Neural cell (in vitro differentiated cells): ENCODE data around the gene HSPB2. TPM values are rescaled to one million over a fixed set of nuclear protein-coding genes. Genes with fewer than 3 reads are reported as not detected.

Experiments
- H2AFZ ChIP-seq: fragments of 200-600, 300-800 bp; sonication (generic), shearing (Covaris generic); 2 replicates; pipeline ENCODE4 v1.6.0; 2014; ENCODE audit warnings: low read depth, mild to moderate bottlenecking, antibody characterized with exemption, low read length, moderate library complexity
- H3F3A ChIP-seq: fragments of 200-600 bp; shearing (Covaris generic); 2 replicates; pipeline ENCODE4 v1.6.1; 2016; ENCODE audit warnings: mild to moderate bottlenecking, moderate library complexity, mixed read lengths, antibody characterized with exemption, low read length; ENCODE audit not compliant: insufficient read depth, poor library complexity, severe bottlenecking
- H3K27ac ChIP-seq: fragments of 200-600, 300-800 bp; sonication (generic), shearing (Covaris generic); 2 replicates; pipeline ENCODE4 v1.5.1; 2014; ENCODE audit warnings: mild to moderate bottlenecking, low read length, moderate library complexity
- H3K27me3 ChIP-seq: fragments of 300-800, 200-600 bp; sonication (generic), shearing (Covaris generic); 2 replicates; pipeline ENCODE4 v1.6.0; 2014; ENCODE audit warnings: mild to moderate bottlenecking, low read depth, low read length, moderate library complexity; ENCODE audit not compliant: insufficient read depth
- H3K36me3 ChIP-seq: fragments of 300-800, 200-600 bp; sonication (generic), shearing (Covaris generic); 2 replicates; pipeline ENCODE4 v1.5.1; 2014; ENCODE audit warnings: mild to moderate bottlenecking, antibody characterized with exemption, low read length, moderate library complexity; ENCODE audit not compliant: insufficient read depth
- H3K4me2 ChIP-seq: fragments of 300-800, 200-600 bp; sonication (generic), shearing (Covaris generic); 2 replicates; pipeline ENCODE4 v1.6.0; 2014; ENCODE audit warnings: mild to moderate bottlenecking, low read length
- H3K4me3 ChIP-seq: fragments of 300-800, 200-600 bp; sonication (generic), shearing (Covaris generic); 2 replicates; pipeline ENCODE4 v1.5.1; 2014; ENCODE audit warnings: mild to moderate bottlenecking, low read length, moderate library complexity
- H3K79me2 ChIP-seq: fragments of 200-600 bp; shearing (Covaris generic); replicated peaks from 2 replicates; pipeline ENCODE4 v1.6.0; 2014; ENCODE audit warnings: mild to moderate bottlenecking, low read length, moderate library complexity; ENCODE audit not compliant: insufficient read depth
- H3K9ac ChIP-seq: fragments of 300-800, 200-600 bp; sonication (generic), shearing (Covaris generic); 2 replicates; pipeline ENCODE4 v1.6.1; 2016; ENCODE audit warnings: mild to moderate bottlenecking, low read length, mixed read lengths
- H3K9me2 ChIP-seq: fragments of 200-600 bp; shearing (Covaris generic); 2 replicates; pipeline ENCODE4 v1.6.1; 2016; ENCODE audit warnings: mild to moderate bottlenecking, low read length, mixed read lengths; ENCODE audit not compliant: insufficient read depth
- H3K9me3 ChIP-seq: fragments of 200-600, 300-800 bp; sonication (generic), shearing (Covaris generic); 2 replicates; pipeline ENCODE4 v1.6.1; 2016; ENCODE audit warnings: mild to moderate bottlenecking, mixed run types, low read length, moderate library complexity, mixed read lengths
- H4K20me1 ChIP-seq: fragments of 200-600 bp; shearing (Covaris generic); 2 replicates; pipeline ENCODE4 v1.6.1; 2016; ENCODE audit warnings: mild to moderate bottlenecking, mixed run types; ENCODE audit not compliant: insufficient read depth
- EP300 ChIP-seq: fragments of 450-650 bp; conservative IDR thresholded peaks from 2 replicates; pipeline ENCODE4 v1.6.1; 2014; ENCODE audit warnings: antibody characterized with exemption, mild to moderate bottlenecking, moderate library complexity; ENCODE audit not compliant: poor library complexity, severe bottlenecking
- EZH2 ChIP-seq: fragments of 200-600, 300-800 bp; shearing (Covaris generic), sonication (generic); IDR thresholded peaks from 2 replicates; pipeline ENCODE4 v1.6.1; 2014; ENCODE audit warnings: antibody characterized with exemption, low read length, borderline replicate concordance, mild to moderate bottlenecking; ENCODE audit not compliant: insufficient read depth, poor library complexity, severe bottlenecking
- MXI1 ChIP-seq: fragments of 450-650 bp; conservative IDR thresholded peaks from 2 replicates; pipeline ENCODE4 v1.6.1; 2014; ENCODE audit warnings: antibody characterized with exemption, mild to moderate bottlenecking; ENCODE audit not compliant: poor library complexity, severe bottlenecking
- POLR2AphosphoS5 ChIP-seq: IDR thresholded peaks from 2 replicates; pipeline ENCODE4 v1.6.1; 2012
- RAD21 ChIP-seq: fragments of 450-650 bp; conservative IDR thresholded peaks from 2 replicates; pipeline ENCODE4 v1.6.1; 2014; ENCODE audit warnings: antibody characterized with exemption, mild to moderate bottlenecking, moderate library complexity
- REST ChIP-seq: IDR thresholded peaks from 2 replicates; pipeline ENCODE4 v1.6.1; 2012; ENCODE audit warnings: borderline replicate concordance
- SMC3 ChIP-seq: fragments of 450-650 bp; conservative IDR thresholded peaks from 2 replicates; pipeline ENCODE4 v1.6.1; 2014; ENCODE audit warnings: antibody characterized with exemption, mild to moderate bottlenecking, moderate library complexity; ENCODE audit not compliant: poor library complexity
- TAF1 ChIP-seq: IDR thresholded peaks from 2 replicates; pipeline ENCODE4 v1.6.1; 2012; ENCODE audit warnings: low read depth
- polyA minus RNA-seq: library from RNA; depleted of rRNA, polyadenylated mRNA; stranded (reverse); fragments of >200 nt; gene quantifications from 2 replicates; pipeline ENCODE4 v1.2.3, GENCODE V29; 2014
- polyA plus RNA-seq: library from polyadenylated mRNA; depleted of rRNA; stranded (reverse); fragments of >200 nt; gene quantifications from 2 replicates; pipeline ENCODE4 v1.2.3, GENCODE V29; 2014
- TF ChIP-seq, protein P1 (sequence below): fragments of 450-650 bp; IDR thresholded peaks from 2 replicates; pipeline ENCODE4 v1.5.1; 2014; ENCODE audit warnings: antibody characterized with exemption, mild to moderate bottlenecking, moderate library complexity; ENCODE audit not compliant: poor library complexity, severe bottlenecking

HSPB2 gene
- polyA plus RNA-seq (not detected in 2 replicates), polyA minus RNA-seq (not detected in 2 replicates)

DNA sequence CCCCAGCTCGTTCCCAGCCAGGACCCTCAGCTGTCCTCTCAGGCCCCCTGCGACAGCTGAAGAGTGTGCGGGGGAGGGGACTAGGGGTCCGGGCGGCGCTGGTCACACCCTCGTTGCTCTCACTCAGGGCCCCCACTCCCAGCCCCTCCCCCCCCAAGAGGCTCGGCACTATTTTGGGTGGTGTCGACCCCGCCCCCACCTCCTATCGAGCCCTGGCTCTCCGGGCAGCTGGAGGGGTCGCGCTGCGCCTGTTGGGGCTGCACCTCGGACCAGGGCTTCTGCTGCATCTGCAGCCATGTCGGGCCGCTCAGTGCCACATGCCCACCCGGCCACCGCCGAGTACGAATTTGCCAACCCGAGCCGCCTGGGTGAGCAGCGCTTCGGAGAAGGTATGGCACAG lies at the start of gene HSPB2:
HSPB2 (plus strand) TSS at position 200 of the 400 bp plus-strand sequence; CDS start at position 296, 96 bp downstream.
- H3K27me3 ChIP-seq, result no peaks in the 10 kb centered on the region
- TF ChIP-seq, protein P1, sequence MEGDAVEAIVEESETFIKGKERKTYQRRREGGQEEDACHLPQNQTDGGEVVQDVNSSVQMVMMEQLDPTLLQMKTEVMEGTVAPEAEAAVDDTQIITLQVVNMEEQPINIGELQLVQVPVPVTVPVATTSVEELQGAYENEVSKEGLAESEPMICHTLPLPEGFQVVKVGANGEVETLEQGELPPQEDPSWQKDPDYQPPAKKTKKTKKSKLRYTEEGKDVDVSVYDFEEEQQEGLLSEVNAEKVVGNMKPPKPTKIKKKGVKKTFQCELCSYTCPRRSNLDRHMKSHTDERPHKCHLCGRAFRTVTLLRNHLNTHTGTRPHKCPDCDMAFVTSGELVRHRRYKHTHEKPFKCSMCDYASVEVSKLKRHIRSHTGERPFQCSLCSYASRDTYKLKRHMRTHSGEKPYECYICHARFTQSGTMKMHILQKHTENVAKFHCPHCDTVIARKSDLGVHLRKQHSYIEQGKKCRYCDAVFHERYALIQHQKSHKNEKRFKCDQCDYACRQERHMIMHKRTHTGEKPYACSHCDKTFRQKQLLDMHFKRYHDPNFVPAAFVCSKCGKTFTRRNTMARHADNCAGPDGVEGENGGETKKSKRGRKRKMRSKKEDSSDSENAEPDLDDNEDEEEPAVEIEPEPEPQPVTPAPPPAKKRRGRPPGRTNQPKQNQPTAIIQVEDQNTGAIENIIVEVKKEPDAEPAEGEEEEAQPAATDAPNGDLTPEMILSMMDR, result no peak
- no peak for TF ChIP-seq REST
- TF ChIP-seq SMC3, result no peak
- no peak for TF ChIP-seq MXI1
- TF ChIP-seq EZH2, result no peak
- TF ChIP-seq TAF1, result no peak
- no peak for TF ChIP-seq EP300
- TF ChIP-seq RAD21, result no peak
- no peak for TF ChIP-seq POLR2AphosphoS5
- no peaks in the 10 kb centered on the region for H3K9me3 ChIP-seq
- no peak within 1 kb of the TSS for H3K4me3 ChIP-seq
- no peaks in the 10 kb centered on the region for H3F3A ChIP-seq
- H3K36me3 ChIP-seq, result no peaks in the 10 kb centered on the region
- no peaks in the 10 kb centered on the region for H3K9me2 ChIP-seq
- H3K4me2 ChIP-seq, result no peak within 1 kb of the TSS
- no peaks in the 10 kb centered on the region for H3K79me2 ChIP-seq
- no peak within 1 kb of the TSS for H3K27ac ChIP-seq
- no peaks in the 10 kb centered on the region for H4K20me1 ChIP-seq
- H2AFZ ChIP-seq, result no peak within 1 kb of the TSS
- H3K9ac ChIP-seq, result no peak within 1 kb of the TSS

DNA sequence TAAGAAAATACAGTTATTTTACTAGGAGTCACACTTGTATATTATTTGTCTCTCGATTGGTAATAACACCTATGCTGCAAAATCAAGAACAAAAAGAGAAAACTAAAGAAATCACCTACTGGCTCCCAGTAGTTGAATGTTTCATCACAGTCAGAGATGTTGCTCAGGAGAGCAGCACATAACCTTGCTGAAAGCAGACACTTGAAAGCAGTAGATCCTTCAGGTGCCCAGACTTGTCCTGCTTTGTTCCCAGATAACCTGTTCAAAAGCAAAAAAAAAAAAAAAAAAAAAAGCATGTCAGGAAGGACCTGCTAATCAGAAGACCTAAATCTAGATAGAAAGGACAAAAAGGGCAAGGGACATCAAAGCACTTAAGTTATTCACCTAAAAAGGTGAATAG lies 42.4 kb upstream of the HSPB2 start:
- TF ChIP-seq TAF1, result no peak
- TF ChIP-seq POLR2AphosphoS5, result no peak
- TF ChIP-seq EZH2, result no peak
- TF ChIP-seq RAD21, result no peak
- TF ChIP-seq, protein P1, result no peak
- no peak for TF ChIP-seq EP300
- TF ChIP-seq SMC3, result no peak
- TF ChIP-seq MXI1, result no peak
- TF ChIP-seq REST, result no peak
- H3K4me2 ChIP-seq, result peak overlapping the region; percentile 64
- H3K4me3 ChIP-seq, result peak overlapping the region; percentile 77

More for the DNA sequence above, 42.4 kb upstream of the HSPB2 start:
- Histone ChIP-seq H3K36me3 (no peaks in the 10 kb centered on the region), H3K9me2 (no peaks in the 10 kb centered on the region), H3F3A (peaks cover 3% of the 10 kb centered on the region), H3K27me3 (no peaks in the 10 kb centered on the region), H3K79me2 (peaks cover 16% of the 10 kb centered on the region), H4K20me1 (no peaks in the 10 kb centered on the region), H3K27ac (peak overlapping the region; percentile 80), H3K9me3 (no peaks in the 10 kb centered on the region), H3K9ac (no peak overlapping the region), H2AFZ (no peak overlapping the region)
